Measurements from ENCODE around the gene LCE3D.
"Not testable (repeated sequence)": the region's sequence is repeated elsewhere in the genome, so short reads cannot be mapped to it uniquely, and the experiment has no call there.

Gene LCE3D

DNA sequence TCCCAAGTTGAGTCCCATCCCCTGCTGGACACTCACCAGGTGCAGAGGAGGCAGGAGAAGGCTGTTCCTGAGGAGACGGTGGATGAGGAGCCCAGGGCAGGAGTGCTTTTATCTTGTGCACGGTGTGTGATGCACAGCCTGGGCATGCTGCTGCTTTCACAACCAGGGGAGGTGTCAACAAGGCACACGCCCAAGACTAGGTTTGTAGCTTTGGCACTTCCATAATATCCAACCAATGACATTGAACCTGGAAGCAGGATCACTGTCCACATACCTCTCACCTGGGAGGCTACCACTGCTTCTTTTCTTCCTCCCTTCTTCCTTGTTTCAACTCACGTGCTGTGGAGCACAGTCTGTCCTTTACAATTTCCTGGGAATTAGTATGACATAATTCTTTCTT, at the start of gene LCE3D:
Gene LCE3D, minus strand, starts transcription at position 84 of the 400 bp plus-strand sequence. CDS start 580 bp downstream, outside the sequence.
- DNase-seq (ENCODE audit: low read depth, low spot score), result no peak

GRCh38 chr1:152626744-152627143, 46.4 kb upstream of the LCE3D start:
- no peak for DNase-seq (ENCODE audit: low read depth, low spot score)

DNA sequence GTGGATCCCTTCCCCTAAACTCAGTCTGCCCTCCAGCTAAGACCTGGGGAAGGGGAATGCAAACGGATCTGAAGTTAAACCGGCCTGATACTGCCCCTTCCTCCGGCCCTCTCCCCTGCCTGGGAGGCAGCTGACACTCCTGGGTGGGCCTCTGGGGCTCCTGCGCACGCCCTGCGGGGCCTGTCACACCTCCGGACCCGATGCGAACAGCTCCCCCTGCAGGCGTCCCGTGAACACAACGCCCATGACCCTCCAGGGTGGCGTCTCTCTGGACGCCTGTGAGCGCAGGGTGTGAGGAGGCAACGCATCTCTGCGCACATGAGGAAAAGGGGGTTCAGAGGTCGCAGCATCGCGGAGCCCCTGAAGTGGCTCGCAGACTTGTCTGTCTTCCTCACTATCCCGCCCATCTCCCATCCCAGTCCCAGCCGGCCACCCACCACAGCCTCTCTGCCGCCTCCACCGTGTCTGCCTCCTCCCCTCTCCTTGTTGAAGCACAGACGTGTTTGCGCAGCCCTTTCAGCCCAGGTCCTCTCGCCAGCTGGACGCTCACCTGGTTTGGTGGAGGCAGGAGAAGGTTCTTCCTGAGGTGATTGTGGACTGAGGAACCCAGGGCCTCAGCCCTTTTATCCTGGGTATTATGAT, 43.0 kb upstream of the LCE3D start:
- no peak for DNase-seq (ENCODE audit: low read depth, low spot score)

- no peak for DNase-seq (ENCODE audit: low read depth, low spot score)
These were observed 42.5 kb upstream of the LCE3D start, which contains the start of gene LCE3A for GRCh38 chr1:152622803-152623202. Gene LCE3A, minus strand, starts transcription at chr1:152623103. Its CDS starts 0 bp downstream, at chr1:152623103.

- no peak for DNase-seq (ENCODE audit: low read depth, low spot score)
These were observed 41.7 kb upstream of the LCE3D start for GRCh38 chr1:152621993-152622392.

DNA sequence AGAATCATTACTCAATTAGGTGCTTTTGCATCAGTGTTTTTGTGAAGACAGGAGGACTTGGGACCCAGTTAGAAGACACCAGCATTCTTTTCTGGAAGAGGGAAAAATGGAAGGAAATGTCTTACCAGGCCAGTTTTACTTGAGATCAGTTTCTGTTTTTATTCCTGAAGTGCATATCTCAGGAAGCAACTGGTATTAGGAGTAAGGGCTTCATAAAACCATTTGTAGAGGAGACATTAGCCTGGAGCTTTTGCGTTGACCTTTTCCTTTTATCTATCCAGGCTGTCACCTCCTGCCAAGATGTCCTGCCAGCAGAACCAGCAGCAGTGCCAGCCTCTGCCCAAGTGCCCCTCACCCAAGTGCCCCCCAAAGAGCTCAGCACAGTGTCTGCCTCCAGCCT, 33.2 kb upstream of the LCE3D start, which contains the start of gene LCE3B:
Gene LCE3B, plus strand, starts transcription at position 301 of the 400 bp plus-strand sequence. Its CDS starts 0 bp downstream, at position 301.
- DNase-seq (ENCODE audit: low read depth, low spot score), result no peak

- DNase-seq (ENCODE audit: low read depth, low spot score), result no peak
These were observed 19.6 kb upstream of the LCE3D start, which contains the start of gene LCE3C for GRCh38 chr1:152599934-152600333. Gene LCE3C, plus strand, starts transcription at chr1:152600234. Its CDS starts 498 bp downstream, at chr1:152600732.

DNA sequence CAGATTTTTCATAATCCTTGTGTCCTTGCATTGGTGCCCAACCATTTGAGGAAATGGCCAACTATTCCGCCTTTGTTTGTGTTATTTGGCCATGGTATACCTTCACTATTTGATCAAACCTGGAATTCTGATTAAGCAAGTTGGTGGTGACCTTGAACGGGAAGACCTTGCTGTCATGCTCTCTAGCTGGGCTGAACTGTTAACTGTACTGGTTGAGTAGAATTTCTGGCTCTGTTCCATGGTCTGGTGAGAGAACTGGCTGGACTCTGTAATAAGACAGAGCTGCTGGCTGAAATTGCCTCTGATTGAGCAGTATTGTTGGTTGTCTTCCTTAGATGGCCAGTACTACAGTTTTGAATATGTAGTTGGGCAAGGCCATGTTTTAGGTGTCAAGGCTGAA, 16.7 kb upstream of the LCE3D start:
- DNase-seq (ENCODE audit: low read depth, low spot score), result no peak

GRCh38 chr1:152585586-152585985, 5.3 kb upstream of the LCE3D start:
- DNase-seq (ENCODE audit: low read depth, low spot score), result no peak

GRCh38 chr1:152582647-152583046, 2.3 kb upstream of the LCE3D start:
- no peak for DNase-seq (ENCODE audit: low read depth, low spot score)

- DNase-seq (ENCODE audit: low read depth, low spot score), result not testable (repeated sequence)
These were observed 790 bp downstream of the LCE3D start for GRCh38 chr1:152579526-152579925.

GRCh38 chr1:152577168-152577567, 3.1 kb downstream of the LCE3D start:
- no peak for DNase-seq (ENCODE audit: low read depth, low spot score)

GRCh38 chr1:152566681-152567080, 13.6 kb downstream of the LCE3D start, which contains the start of gene LCE3E:
Gene LCE3E, minus strand, starts transcription at chr1:152566780. Its CDS starts 572 bp downstream, at chr1:152566208.
- no peak for DNase-seq (ENCODE audit: low read depth, low spot score)

GRCh38 chr1:152565535-152566215, 14.6 kb downstream of the LCE3D start:
- DNase-seq (ENCODE audit: low read depth, low spot score), result no peak

DNA sequence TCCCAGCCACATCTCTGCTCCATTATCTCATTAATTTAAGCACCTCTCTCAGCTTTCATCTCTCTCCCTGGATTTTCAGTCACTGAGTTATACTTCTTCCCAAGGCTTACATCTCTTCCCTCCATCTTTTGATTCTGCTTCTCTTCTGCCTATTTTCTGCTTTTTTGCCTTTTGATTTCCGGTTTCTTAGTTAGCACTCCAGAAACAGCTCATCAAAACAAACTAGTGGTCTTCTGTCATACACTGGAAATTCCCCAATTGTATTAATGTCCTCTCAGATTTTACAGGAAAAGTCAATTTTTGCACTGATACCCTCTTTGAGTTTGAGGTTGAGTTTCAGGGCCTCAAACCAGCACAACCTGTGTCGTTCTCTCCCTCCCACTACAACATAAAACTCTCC, 15.2 kb downstream of the LCE3D start:
- no peak for DNase-seq (ENCODE audit: low read depth, low spot score)

DNA sequence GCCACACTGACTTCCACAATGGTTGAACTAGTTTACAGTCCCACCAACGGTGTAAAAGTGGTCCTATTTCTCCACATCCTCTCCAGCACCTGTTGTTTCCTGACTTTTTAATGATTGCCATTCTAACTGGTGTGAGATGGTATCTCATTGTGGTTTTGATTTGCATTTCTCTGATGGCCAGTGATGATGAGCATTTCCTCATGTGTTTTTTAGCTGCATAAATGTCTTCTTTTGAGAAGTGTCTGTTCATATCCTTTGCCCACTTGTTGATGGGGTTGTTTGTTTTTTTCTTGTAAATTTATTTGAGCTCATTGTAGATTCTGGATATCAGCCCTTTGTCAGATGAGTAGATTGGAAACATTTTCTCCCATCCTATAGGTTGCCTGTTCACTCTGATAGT, 32.0 kb downstream of the LCE3D start:
- not testable (repeated sequence) for DNase-seq (ENCODE audit: low read depth, low spot score)

DNA sequence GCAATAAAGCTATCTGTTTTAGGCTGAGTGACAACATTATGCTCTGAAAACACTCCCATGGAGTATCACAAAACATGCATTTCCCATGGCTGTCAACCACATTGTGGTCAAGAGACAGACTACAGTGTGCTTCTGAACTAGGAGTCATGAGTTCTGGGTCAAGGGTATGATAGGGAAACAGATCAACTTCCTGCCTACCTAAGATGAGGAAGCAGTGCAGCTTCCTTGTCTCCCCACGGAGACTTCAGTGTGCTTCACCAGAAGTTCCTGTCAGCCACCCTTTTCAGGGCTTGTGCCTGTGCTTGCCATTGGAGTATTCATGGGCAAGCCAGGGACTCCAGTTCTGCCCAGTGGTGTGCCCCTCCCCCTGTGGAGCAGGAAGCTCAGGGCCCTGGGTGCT, 33.6 kb downstream of the LCE3D start:
- no peak for DNase-seq (ENCODE audit: low read depth, low spot score)

GRCh38 chr1:152543820-152544219, 36.5 kb downstream of the LCE3D start:
- DNase-seq (ENCODE audit: low read depth, low spot score), result no peak

GRCh38 chr1:152539901-152540300, 40.4 kb downstream of the LCE3D start:
- no peak for DNase-seq (ENCODE audit: low read depth, low spot score)

GRCh38 chr1:152537496-152537895, 42.8 kb downstream of the LCE3D start:
- no peak for DNase-seq (ENCODE audit: low read depth, low spot score)

DNA sequence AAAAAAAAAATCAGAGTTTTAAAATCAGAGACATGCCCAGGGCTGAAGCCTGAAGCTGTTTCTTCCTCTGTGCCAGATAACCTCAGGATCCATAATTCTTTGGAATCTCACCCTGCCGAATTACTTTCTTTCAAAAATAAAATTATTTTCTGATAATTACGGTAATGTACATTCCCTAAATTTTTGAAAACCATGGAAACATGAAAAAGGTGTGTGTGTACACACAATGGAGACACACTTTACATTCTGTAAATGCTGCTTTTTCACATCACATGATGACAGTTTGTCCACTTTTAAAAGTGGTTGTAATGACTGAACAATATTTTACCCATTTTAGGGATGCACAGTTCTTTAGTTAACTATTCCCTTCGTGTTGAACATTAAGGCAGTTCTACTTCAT, 44.5 kb downstream of the LCE3D start:
- DNase-seq (ENCODE audit: low read depth, low spot score), result no peak

GRCh38 chr1:152533327-152533938, 46.9 kb downstream of the LCE3D start:
- DNase-seq (ENCODE audit: low read depth, low spot score), result no peak
